Erythroblast (primary cell): ENCODE measurements around the gene S100A3.

Experiments used
- DNase-seq, 2 experiments: peaks; one replicate each; lab custom pipeline; 2025; lab: John Stamatoyannopoulos, UW
- GATA1 ChIP-seq: IDR thresholded peaks from 2 replicates; pipeline ENCODE4 v1.6.1; 2011; ENCODE audit warnings: low read depth, mild to moderate bottlenecking, control low read depth, low read length, moderate library complexity
- POLR2A ChIP-seq: IDR thresholded peaks from 2 replicates; pipeline ENCODE4 v1.6.1; 2011; ENCODE audit warnings: mild to moderate bottlenecking, low read length

The S100A3 gene

DNA sequence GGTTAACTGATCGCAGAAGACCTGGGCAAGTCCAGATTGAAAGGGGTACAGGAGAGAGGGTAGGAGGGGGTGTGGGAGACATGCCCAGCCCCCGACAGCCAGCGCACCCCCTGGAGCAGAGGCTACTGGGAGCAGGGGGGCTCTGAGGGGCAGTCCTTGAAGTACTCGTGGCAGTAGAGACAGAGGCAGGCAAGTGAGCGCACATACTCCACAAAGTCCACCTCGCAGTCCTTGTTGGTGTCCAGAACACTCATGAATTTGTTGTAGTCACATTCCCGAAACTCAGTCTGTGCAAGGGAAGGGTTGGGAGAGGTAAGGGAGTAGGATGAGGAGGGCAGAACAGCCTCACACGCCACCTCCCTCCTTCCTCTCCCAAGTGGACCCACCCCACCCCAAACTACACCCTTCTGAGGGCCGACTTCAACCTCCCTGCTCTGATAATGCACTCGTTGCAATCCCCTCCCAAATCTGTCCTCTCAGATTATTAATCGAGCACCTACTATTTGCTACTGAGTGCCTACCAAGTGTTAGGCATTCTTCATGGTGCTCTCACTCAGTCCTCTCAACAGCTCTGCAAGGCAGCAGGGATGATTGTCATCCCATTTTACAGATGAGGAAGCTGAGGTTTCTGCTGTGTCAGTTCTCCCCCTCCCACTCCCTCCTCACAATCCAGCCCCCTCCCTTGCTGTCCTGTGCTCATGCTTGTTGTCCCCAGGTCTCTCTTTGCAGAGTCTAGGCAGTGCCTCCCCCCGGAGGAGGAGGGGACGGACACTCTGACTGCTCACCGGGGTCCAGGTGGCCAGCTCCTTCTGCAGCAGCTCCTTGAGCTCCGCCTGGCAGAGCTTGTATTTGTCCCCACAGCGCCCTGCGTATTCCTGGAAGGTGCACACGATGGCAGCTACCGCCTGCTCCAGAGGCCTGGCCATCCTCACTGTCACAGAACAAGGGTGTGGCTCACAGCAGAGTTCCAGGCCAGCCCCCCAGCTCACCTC lies 1.2 kb downstream of the S100A3 start:
- DNase-seq, result peak; percentile 63 to 77
- TF ChIP-seq GATA1 (no peak), POLR2A (peak; percentile 26)

DNA sequence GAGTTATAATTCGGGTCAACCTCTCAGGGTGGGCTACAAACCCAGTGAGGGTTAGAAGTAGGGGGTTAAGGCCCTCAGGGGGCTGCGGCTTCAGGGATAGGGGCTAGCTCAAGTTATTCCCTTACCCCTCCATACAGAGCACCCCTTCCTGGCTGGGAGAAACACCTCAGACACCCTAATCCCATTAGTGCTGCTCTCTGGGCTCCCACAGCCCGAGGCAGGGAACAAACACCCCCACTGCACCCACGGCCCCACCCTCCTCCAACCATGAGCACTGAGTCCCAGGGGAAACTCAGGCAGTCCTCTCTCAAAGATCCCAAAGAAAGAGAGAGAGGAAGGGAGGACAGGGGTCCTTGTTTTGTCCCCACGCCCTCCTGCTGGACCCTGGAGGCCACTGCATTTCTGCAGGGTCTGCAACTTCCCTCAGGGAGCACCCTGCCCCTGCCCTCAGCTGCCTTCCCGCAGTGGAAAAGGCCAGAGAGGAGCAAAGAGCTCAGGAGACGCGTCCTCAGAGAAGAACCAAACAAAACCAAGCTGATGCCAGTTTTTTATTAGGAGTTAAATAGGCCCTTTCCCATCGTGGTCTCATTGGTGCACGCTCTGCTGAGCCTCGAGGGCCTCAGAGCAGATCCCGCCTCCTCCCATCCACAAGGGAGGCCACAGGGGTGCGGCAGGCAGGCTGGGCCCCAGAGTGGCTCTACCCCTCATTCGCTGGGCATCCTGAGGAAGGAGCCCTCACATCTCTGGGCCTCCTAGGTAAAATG lies 2.1 kb downstream of the S100A3 start:
- TF ChIP-seq GATA1 (no peak), POLR2A (no peak)
- DNase-seq, result peak; percentile 47 to 68

DNA sequence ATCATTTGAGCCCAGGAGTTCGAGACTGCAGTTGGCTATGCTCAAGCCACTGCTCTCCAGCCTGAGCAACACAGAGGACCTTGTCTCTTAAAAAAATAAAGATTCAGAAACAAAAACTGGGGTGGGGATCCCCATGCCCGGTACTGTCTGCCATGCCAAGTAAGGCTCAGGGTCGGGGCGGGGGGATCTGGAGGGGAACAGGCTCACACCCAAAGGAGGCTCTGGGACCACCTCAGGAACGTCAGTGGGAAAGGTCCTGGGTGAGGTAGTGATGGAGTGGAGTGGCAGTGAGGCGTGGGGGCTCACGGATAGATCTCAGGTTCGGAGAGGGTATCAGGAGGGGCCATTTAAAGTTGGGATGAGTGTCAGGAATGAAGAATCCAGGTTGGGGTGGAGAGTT lies 2.7 kb downstream of the S100A3 start:
- TF ChIP-seq POLR2A (no peak), GATA1 (no peak)
- DNase-seq, result peak in 1 of 2 experiments; percentile 43

DNA sequence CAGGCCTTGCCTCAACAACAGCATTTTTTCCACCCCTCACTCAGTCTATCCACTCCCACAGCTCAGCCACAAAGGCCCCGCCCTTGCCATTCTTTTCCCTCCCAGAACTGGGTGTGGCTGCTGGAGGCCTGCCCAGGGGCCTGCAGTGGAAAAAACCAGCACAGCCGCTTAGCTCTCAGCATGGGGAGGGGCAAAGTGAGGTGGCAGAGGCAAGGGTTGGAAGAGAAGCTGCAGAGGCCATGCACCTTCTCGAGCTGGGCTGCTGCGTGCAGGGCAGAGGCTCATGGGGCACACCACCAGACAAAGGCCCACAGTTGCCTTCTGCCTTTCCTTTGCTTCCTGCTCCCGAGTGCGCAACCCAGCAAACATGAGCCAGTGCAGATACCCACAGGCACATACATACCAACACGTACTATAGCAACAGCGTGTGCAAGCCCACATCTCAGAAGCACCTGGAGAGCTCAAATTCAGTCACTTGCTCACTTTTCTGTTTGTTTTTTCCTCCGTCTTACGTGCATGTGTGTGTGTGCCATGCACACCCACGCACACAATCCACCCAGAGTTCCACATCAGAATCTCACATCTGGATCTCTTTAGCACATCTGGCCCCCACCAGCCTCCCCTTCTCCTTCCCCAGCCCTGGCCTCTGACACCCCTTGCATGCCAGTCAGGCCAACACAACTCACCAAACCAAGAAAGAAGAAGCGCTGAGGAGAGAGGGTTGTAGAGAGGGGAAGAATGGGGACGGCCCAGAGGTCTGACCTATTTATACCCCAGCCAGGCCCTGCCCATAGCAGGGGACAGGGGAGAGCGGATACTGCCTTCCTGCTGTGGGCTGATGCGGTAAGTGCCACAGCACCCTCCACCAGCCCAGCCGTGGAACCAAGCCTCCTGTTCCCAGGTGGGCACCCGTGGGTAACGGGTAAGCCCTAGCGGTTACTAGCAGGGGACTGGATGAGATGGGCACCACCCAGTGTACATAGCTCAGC lies 3.7 kb downstream of the S100A3 start, which contains the start of gene S100A4:
S100A4 (minus strand) TSS at position 740 of the 989 bp plus-strand sequence. CDS start 1,012 bp downstream, outside the sequence.
- peak; percentile 92 to 96 for DNase-seq
- TF ChIP-seq GATA1, result no peak
- TF ChIP-seq POLR2A, result peak; percentile 91

DNA sequence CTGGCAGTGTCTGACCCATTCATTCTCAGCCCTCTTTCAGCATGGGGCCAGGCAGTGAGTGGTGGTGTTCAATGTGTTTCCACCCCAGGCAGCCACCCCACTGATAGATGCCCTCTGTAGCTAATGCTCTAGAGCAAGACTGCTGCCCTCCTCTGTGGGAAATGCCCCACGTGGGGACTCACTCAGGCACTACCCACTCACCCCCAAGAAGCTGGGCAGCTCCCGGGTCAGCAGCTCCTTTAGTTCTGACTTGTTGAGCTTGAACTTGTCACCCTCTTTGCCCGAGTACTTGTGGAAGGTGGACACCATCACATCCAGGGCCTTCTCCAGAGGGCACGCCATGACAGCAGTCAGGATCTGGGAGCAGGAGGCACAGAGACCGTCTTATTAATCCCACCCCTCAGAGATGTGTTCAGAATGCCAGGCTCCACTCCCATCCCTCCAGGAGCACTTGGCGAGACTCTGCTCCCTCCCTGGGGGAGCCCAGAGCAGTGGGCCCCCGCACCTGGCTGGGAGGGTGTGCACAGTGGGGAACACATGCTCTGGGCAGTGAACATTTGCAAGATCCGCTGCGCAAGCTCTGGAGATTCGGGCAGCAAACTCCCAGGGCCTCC lies 4.5 kb downstream of the S100A3 start:
- no peak for TF ChIP-seq POLR2A
- no peak for TF ChIP-seq GATA1
- DNase-seq, result no peak

DNA sequence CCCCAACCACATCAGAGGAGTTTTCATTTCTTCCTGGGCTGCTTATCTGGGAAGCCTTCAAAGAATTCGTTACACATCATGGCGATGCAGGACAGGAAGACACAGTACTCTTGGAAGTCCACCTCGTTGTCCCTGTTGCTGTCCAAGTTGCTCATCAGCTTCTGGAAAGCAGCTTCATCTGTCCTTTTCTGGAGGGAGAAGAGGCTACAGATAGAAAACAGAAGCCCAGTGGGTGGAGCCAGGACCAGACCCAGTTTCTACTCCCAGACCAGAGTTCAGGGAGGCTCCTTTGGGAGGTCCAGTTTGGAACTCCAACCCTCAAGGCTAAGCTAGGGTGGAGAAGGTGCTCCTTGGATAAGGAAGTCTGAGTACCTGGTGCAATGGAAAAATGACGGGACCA lies 5.3 kb downstream of the S100A3 start:
- TF ChIP-seq GATA1 (no peak), POLR2A (no peak)
- peak in 1 of 2 experiments; percentile 34 for DNase-seq

DNA sequence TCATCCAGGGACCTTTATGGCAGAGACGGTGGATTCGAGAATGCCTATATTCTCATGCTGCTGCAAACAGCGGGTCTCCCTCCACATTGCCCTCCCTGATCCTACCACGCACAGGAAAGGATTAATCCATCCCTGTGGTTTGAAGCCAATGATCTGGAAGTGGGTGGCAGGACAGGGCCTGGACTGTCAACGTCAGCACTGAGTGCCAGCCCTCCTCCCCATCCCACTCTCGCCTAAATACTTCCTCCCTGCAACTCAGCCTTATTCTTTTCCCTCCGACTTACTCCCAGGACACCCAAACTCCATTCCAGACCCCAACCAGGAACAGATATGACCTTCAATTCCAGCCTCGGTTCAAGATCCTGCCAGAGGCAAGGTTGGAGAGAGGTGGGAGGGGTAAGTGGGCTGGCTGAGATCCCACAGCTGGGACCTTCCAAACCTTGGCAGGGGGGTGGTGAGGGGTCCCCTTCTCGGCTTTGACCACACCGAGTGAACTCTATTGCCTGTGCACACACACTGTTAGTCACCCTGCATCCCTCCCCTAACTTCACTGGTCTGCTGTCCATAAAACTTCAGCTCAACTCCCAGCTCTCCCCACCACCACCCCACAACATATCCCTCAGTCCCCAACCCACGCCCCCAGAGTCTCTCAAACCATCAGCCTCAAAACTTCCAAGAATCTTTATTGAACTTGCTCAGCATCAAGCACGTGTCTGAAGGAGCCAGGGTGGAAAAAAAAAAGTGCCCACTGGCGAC lies 5.9 kb downstream of the S100A3 start:
- no peak for DNase-seq
- TF ChIP-seq GATA1 (no peak), POLR2A (no peak)

DNA sequence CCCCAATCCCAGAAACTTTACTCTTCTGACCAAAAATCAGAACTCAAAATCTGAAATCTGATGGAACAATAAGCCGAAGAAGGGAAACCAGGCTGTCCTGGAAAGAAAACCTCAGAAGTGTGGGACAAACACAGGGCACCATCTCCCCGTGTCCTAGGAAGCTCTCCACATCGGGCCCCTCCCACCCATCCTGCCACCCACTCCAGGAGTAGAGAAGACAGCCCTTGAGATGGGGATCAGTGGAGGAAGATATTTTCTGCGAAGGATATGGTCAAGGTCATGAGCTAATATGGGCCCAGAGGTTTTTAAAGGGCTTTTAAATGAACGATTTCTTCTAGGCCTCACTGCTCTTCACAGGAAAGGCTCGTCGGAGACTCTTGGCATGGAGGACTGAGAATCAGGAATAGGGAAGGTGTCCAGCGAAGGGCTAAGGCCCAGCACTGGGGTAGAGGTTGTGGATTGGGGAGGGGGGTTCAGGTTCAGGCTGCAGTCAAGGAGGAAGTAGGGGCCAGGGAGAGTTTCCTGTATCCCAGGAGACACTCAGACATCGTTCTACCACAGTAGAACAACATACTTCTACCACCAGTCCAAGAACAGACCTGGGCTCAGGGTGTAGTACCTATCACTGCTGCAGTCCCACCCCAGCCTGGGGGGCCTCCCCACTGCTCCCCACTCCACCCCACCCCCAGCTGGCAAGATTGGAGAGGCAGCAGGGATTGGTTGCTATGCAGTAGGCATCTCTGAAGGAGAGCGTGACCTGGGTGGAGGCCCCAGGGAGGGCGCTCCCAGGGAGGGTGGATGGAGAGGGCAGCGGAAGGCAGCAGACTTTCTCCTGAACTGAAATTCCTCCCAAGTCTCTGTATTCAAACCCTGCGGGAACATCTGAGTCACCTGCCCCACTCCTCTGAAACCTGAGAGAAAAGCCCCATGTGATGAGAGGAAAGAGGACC lies 7.1 kb downstream of the S100A3 start:
- TF ChIP-seq GATA1, result no peak
- TF ChIP-seq POLR2A, result peak; percentile 24
- peak; percentile 31 to 35 for DNase-seq

DNA sequence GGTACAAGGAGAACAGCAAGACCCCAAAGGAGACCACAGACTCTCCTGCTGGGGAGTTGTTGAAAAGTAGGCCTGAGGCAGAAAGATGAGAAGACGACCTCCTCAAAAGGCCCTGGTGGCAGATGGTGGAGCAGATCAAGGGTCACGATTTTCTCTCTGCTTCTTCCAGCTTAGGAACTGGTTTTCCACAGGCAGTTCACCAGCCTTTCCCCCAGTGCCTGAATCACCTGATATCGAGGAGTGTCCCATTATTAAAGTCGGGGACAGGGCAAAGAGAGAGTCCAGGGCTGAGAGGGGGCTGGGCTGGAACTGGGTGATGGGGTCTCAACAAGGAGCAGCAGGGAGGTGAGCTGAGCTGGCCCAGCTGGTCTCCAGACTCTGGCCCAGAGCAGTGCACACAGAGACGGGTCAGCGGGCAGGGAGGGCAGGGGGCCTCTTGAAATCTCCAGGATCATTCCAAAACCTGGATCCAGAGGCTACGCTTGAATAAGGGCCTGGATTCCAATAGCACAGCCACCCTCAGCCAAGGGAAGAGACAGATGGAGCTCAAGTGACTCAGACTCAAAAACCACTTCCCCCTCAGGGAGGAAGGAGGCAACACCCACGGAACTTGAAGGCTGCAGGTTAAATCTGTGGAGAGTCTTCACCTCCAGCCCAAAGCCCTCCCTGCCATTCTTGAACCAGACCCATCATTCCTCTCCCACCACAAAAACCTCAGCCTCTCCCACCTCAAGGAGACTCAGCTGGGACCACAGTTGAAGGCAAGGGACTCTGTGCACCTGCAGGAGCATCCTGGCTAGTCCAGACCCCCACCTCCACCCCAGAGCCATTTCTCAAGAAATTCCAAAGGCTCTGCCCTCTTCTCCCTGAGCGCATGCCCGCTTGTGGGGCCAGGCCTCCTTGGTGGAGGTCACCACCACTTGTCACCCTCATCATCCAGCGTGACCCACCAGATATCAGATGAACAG lies 8.4 kb downstream of the S100A3 start, which contains the start of gene S100A5:
S100A5 (minus strand) TSS at position 541 of the 968 bp plus-strand sequence. CDS start 743 bp downstream, outside the sequence.
- TF ChIP-seq POLR2A (no peak), GATA1 (no peak)
- DNase-seq, result peak in 1 of 2 experiments; percentile 22
